ENCODE data around the gene PKHD1.
"Not testable (repeated sequence)": the region's sequence is repeated elsewhere in the genome, so short reads cannot be mapped to it uniquely, and the experiment has no call there.

Gene PKHD1

GRCh38 chr6:51951924-51952323 lies 135.5 kb downstream of the PKHD1 start:
- H3K27ac ChIP-seq (replicated peaks) = no peak overlapping the region
- peaks cover 5% of the 10 kb centered on the region for H3K27me3 ChIP-seq (ENCODE audit: insufficient read depth, poor library complexity, severe bottlenecking)
- no peak overlapping the region for H3K4me3 ChIP-seq (replicated peaks; ENCODE audit: insufficient read depth, low read length)
- TF ChIP-seq, protein P1, sequence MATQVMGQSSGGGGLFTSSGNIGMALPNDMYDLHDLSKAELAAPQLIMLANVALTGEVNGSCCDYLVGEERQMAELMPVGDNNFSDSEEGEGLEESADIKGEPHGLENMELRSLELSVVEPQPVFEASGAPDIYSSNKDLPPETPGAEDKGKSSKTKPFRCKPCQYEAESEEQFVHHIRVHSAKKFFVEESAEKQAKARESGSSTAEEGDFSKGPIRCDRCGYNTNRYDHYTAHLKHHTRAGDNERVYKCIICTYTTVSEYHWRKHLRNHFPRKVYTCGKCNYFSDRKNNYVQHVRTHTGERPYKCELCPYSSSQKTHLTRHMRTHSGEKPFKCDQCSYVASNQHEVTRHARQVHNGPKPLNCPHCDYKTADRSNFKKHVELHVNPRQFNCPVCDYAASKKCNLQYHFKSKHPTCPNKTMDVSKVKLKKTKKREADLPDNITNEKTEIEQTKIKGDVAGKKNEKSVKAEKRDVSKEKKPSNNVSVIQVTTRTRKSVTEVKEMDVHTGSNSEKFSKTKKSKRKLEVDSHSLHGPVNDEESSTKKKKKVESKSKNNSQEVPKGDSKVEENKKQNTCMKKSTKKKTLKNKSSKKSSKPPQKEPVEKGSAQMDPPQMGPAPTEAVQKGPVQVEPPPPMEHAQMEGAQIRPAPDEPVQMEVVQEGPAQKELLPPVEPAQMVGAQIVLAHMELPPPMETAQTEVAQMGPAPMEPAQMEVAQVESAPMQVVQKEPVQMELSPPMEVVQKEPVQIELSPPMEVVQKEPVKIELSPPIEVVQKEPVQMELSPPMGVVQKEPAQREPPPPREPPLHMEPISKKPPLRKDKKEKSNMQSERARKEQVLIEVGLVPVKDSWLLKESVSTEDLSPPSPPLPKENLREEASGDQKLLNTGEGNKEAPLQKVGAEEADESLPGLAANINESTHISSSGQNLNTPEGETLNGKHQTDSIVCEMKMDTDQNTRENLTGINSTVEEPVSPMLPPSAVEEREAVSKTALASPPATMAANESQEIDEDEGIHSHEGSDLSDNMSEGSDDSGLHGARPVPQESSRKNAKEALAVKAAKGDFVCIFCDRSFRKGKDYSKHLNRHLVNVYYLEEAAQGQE (IDR thresholded peaks at IDR 0.05; ENCODE audit: insufficient replicate concordance, low read depth) = no peak
- TF ChIP-seq, protein P2, sequence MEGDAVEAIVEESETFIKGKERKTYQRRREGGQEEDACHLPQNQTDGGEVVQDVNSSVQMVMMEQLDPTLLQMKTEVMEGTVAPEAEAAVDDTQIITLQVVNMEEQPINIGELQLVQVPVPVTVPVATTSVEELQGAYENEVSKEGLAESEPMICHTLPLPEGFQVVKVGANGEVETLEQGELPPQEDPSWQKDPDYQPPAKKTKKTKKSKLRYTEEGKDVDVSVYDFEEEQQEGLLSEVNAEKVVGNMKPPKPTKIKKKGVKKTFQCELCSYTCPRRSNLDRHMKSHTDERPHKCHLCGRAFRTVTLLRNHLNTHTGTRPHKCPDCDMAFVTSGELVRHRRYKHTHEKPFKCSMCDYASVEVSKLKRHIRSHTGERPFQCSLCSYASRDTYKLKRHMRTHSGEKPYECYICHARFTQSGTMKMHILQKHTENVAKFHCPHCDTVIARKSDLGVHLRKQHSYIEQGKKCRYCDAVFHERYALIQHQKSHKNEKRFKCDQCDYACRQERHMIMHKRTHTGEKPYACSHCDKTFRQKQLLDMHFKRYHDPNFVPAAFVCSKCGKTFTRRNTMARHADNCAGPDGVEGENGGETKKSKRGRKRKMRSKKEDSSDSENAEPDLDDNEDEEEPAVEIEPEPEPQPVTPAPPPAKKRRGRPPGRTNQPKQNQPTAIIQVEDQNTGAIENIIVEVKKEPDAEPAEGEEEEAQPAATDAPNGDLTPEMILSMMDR (IDR thresholded peaks at IDR 0.05; ENCODE audit: insufficient read depth, low read length) = no peak
- TF ChIP-seq SPI1 (IDR thresholded peaks at IDR 0.05; ENCODE audit: borderline replicate concordance, low read depth) (no peak), GABPA (IDR thresholded peaks at IDR 0.05; ENCODE audit: low read depth) (no peak), POLR2AphosphoS5 (IDR thresholded peaks at IDR 0.05; ENCODE audit: low read depth) (no peak)
- no peak for DNase-seq (ENCODE audit: low read depth in 1 of 2, low spot score in 1 of 2)

DNA sequence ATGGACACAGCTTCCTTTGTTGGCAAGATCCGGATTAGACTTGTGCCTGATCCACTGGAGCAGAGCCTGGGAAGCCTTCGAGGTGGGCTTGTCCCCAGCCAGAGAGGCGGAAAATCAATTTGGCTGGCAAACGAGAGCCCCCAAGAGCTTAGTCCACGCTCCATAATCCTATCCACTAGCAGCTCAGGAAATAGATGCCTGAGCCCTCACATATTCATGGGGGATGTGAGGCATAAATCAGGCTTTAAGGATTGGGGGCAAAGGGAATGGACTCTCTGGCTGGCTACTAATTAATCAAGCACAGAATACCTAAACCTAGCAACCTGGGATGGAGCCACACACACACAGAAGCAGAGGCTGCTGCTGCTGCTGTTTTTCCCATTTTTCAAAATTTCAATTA lies 137.9 kb downstream of the PKHD1 start:
- peaks cover 5% of the 10 kb centered on the region for H3K27me3 ChIP-seq (ENCODE audit: insufficient read depth, poor library complexity, severe bottlenecking)
- H3K4me3 ChIP-seq (replicated peaks; ENCODE audit: insufficient read depth, low read length) = no peak overlapping the region
- DNase-seq (ENCODE audit: low read depth in 1 of 2, low spot score in 1 of 2) = no peak
- H3K27ac ChIP-seq (replicated peaks) = no peak overlapping the region
- TF ChIP-seq GABPA (IDR thresholded peaks at IDR 0.05; ENCODE audit: low read depth) (no peak), SPI1 (IDR thresholded peaks at IDR 0.05; ENCODE audit: borderline replicate concordance, low read depth) (no peak)

DNA sequence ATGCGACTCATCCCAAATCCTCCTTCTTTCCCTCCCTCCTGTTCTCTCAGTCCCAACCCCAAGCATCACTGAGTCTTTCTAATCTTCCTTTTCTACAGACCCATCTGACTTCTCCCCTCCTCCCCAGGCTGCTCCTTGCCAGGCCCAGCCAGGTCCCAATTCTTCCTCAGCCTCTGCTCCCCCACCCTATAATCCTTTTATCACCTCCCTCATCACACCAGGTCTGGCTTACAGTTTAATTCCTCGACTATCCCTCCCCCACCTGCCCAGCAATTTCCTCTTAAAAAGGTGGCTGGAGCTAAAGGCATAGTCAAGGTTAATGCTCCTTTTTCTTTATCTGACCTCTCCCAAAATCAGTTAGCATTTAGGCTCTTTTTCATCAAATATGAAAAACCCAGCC lies 147.7 kb downstream of the PKHD1 start:
- not testable (repeated sequence) for H3K27ac ChIP-seq (replicated peaks); H3K4me3 ChIP-seq (replicated peaks; ENCODE audit: insufficient read depth, low read length); DNase-seq (ENCODE audit: low read depth in 1 of 2, low spot score in 1 of 2); H3K27me3 ChIP-seq (ENCODE audit: insufficient read depth, poor library complexity, severe bottlenecking)

GRCh38 chr6:51936531-51937290 lies 150.7 kb downstream of the PKHD1 start:
- no peak for DNase-seq (ENCODE audit: low read depth in 1 of 2, low spot score in 1 of 2)
- no peak for TF ChIP-seq GABPA (IDR thresholded peaks at IDR 0.05; ENCODE audit: low read depth)
- TF ChIP-seq, protein P1 (IDR thresholded peaks at IDR 0.05; ENCODE audit: insufficient replicate concordance, low read depth) = no peak
- TF ChIP-seq, protein P2 (IDR thresholded peaks at IDR 0.05; ENCODE audit: insufficient read depth, low read length) = no peak
- TF ChIP-seq SPI1 (IDR thresholded peaks at IDR 0.05; ENCODE audit: borderline replicate concordance, low read depth) = no peak
- TF ChIP-seq POLR2AphosphoS5 (IDR thresholded peaks at IDR 0.05; ENCODE audit: low read depth) = no peak
- Histone ChIP-seq H3K4me3 (replicated peaks; ENCODE audit: insufficient read depth, low read length) (no peak overlapping the region), H3K27ac (replicated peaks) (no peak overlapping the region), H3K27me3 (ENCODE audit: insufficient read depth, poor library complexity, severe bottlenecking) (no peaks in the 10 kb centered on the region)

DNA sequence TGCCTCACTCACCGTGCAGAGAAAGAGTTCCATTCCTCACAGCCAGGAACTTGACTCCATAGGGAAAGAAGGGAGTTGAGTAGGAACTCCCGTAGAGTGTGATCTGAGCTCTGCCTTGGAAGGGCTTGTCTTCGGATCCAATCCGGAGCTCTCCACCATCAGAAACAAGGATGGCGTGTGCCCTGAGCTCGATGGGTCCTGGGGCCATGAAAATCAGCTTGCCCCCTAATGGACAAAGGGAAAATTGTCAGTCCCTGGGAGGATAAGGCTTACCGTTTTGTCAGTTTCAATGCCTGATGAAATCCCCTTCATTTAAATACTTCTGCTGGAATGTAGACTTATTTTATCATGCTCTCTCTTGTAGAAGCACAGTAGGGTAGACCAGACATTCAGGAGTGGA lies 153.3 kb downstream of the PKHD1 start:
- H3K4me3 ChIP-seq (replicated peaks; ENCODE audit: insufficient read depth, low read length) = no peak overlapping the region
- H3K27ac ChIP-seq (replicated peaks) = no peak overlapping the region
- no peak for TF ChIP-seq SPI1 (IDR thresholded peaks at IDR 0.05; ENCODE audit: borderline replicate concordance, low read depth)
- TF ChIP-seq, protein P2 (IDR thresholded peaks at IDR 0.05; ENCODE audit: insufficient read depth, low read length) = peak; percentile 42
- H3K27me3 ChIP-seq (ENCODE audit: insufficient read depth, poor library complexity, severe bottlenecking) = no peaks in the 10 kb centered on the region
- DNase-seq (ENCODE audit: low read depth in 1 of 2, low spot score in 1 of 2) = no peak

Data from HL-60 (cell line).